K562 (cell line): Measurements from ENCODE around the gene NDUFV2. TPM values are rescaled to one million over a fixed set of nuclear protein-coding genes. Genes with fewer than 3 reads are reported as not detected.

ENCODE experiments used
- BCOR ChIP-seq: fragments of 450-650 bp; IDR thresholded peaks from 2 replicates; pipeline ENCODE4 v1.6.1; 2016
- CREB3 ChIP-seq: fragments of 450-650 bp; conservative IDR thresholded peaks from 2 replicates; pipeline ENCODE4 v1.6.1; 2016; ENCODE audit warnings: missing genetic modification characterization, low read depth, mild to moderate bottlenecking, missing compliant biosample characterization, moderate library complexity
- FOXK1 ChIP-seq: sonication (generic); formaldehyde crosslinking; IDR thresholded peaks from 2 replicates; pipeline ENCODE4 v1.8.0; 2022; ENCODE audit warnings: missing genetic modification reagents, mild to moderate bottlenecking, borderline replicate concordance
- HDAC3 ChIP-seq: fragments of 450-650 bp; IDR thresholded peaks from 2 replicates; pipeline ENCODE4 v1.6.1; 2018; ENCODE audit warnings: borderline replicate concordance, mild to moderate bottlenecking, moderate library complexity; ENCODE audit not compliant: partially characterized antibody
- MECOM ChIP-seq: fragments of 250-450 bp; sonication (Bioruptor Pico); IDR thresholded peaks from 2 replicates; pipeline ENCODE4 v1.8.0; 2022; ENCODE audit warnings: inconsistent platforms
- MLX ChIP-seq, 2 experiments: fragments of 450-650 bp in 1 of 2; sonication (generic) in 1 of 2; formaldehyde crosslinking; conservative IDR thresholded peaks; 2 replicates each; pipeline versions ENCODE4 v1.4.0 to v1.8.1; 2020 to 2022; ENCODE audit warnings: mild to moderate bottlenecking in 1 of 2, missing genetic modification reagents in 1 of 2
- POLR2A ChIP-seq: fragments of 450-650 bp; conservative IDR thresholded peaks from 2 replicates; pipeline ENCODE4 v1.6.1; 2016
- PREB ChIP-seq: sonication (generic); formaldehyde crosslinking; IDR thresholded peaks from 2 replicates; pipeline ENCODE4 v1.8.1; 2023; ENCODE audit warnings: mild to moderate bottlenecking, missing genetic modification reagents
- PTRF ChIP-seq: fragments of 450-650 bp; IDR thresholded peaks from 2 replicates; pipeline ENCODE4 v1.6.1; 2016; ENCODE audit warnings: mild to moderate bottlenecking, missing genetic modification characterization, missing compliant biosample characterization
- SAFB2 ChIP-seq: fragments of 200-400 bp; formaldehyde crosslinking; IDR thresholded peaks from 2 replicates; pipeline ENCODE4 v1.6.1; 2018; ENCODE audit warnings: borderline replicate concordance, low read length, low read depth, moderate library complexity; ENCODE audit not compliant: severe bottlenecking
- SNIP1 ChIP-seq: fragments of 450-650 bp; IDR thresholded peaks from 2 replicates; pipeline ENCODE4 v1.7.1; 2017; ENCODE audit warnings: low read depth, mild to moderate bottlenecking
- ZBED1 ChIP-seq: IDR thresholded peaks from 2 replicates; pipeline ENCODE4 v1.6.1; 2014
- ZBTB11 ChIP-seq, 3 experiments: fragments of 200-800 bp in 1 of 3; fragments of 250-450 bp in 1 of 3; fragments of 450-650 bp in 1 of 3; sonication (Bioruptor Pico) in 1 of 3; sonication (Bioruptor generic) in 1 of 3; formaldehyde crosslinking in 1 of 3; IDR thresholded peaks; 2 replicates each; pipeline versions ENCODE4 v1.6.1 to v1.8.0; 2016 to 2022; ENCODE audit warnings: mild to moderate bottlenecking in 2 of 3, missing genetic modification characterization in 2 of 3, missing compliant biosample characterization in 1 of 3, moderate library complexity in 1 of 3
- ZNF224 ChIP-seq: sonication (generic); formaldehyde crosslinking; IDR thresholded peaks from 2 replicates; pipeline ENCODE4 v1.8.0; 2022; ENCODE audit warnings: mild to moderate bottlenecking, missing genetic modification reagents
- ZNF511 ChIP-seq: sonication (generic); formaldehyde crosslinking; IDR thresholded peaks from 2 replicates; pipeline ENCODE4 v1.8.0; 2022; ENCODE audit warnings: mild to moderate bottlenecking, missing genetic modification reagents
- ZNF592 ChIP-seq: fragments of 450-650 bp; IDR thresholded peaks from 2 replicates; pipeline ENCODE4 v1.6.1; 2017; ENCODE audit warnings: antibody characterized with exemption, mild to moderate bottlenecking
- polyA plus RNA-seq, 8 experiments: library from polyadenylated mRNA; depleted of rRNA in 4 of 8; stranded (reverse) in 5 of 8; unstranded in 3 of 8; fragments of >200 nt; fragmentation: Nextera tagmentation in 2 of 8; fragmentation: Illumina TruSeq in 1 of 8; extraction: Ambion mirVana in 2 of 8; extraction: Trizol in 1 of 8; gene quantifications; 2 replicates each; pipeline versions ENCODE4 v1.2.1 to v1.2.3, GENCODE V29; 2011 to 2014; ENCODE audit warnings: inconsistent platforms in 1 of 8, missing spikeins in 1 of 8
- total RNA-seq, 7 experiments: library from RNA; depleted of rRNA in 6 of 7; stranded (reverse); fragments of >200 nt in 6 of 7; fragmentation: Illumina TruSeq in 2 of 7; extraction: Trizol in 2 of 7; gene quantifications; 2 replicates each; pipeline versions ENCODE4 v1.2.1 to v1.2.3, GENCODE V29; 2011 to 2021; ENCODE audit warnings: low replicate concordance in 1 of 7

Gene NDUFV2
- total and polyA plus RNA-seq, 9 of the 15 experiments (the other 6 are each of a cell fraction or from before 2014, with no cell fraction given), result 213 to 550 (median 384) TPM

- no peak for TF ChIP-seq SAFB2
- no peak for TF ChIP-seq HDAC3
- no peak for TF ChIP-seq SNIP1
- peak; percentile 50; the same call in 1 of the 2 replicates for TF ChIP-seq BCOR
- TF ChIP-seq FOXK1 (CRISPR knock-in tag), result no peak
- TF ChIP-seq ZBTB11 (CRISPR knock-in tag; IDR thresholded peaks at IDR 0.05), result 0 out of 6 replicates have a peak, but pooled peaks of 1 of the 3 experiments have one; percentile 6
- TF ChIP-seq ZNF511, result no peak
- no peak for TF ChIP-seq PREB (CRISPR knock-in tag)
- TF ChIP-seq POLR2A, result no peak
- 0 out of 2 replicates have a peak, but pooled peaks have one; percentile 27 for TF ChIP-seq CREB3
- TF ChIP-seq ZNF224, result no peak
- no peak for TF ChIP-seq ZBED1
- TF ChIP-seq ZNF592, result peak; percentile 80
- 0 out of 2 replicates have a peak, but pooled peaks have one; percentile 24 for TF ChIP-seq MECOM (CRISPR knock-in tag)
- peak; percentile 79; the same call in 1 of the 2 replicates for TF ChIP-seq PTRF
- no peak for TF ChIP-seq MLX (CRISPR knock-in tag; conservative IDR thresholded peaks at IDR 0.05)
Measured at GRCh38 chr18:9053814-9054213, 48.7 kb upstream of the NDUFV2 start (continued).
